ENCODE data around the gene KCNH3. TPM values are rescaled to one million over a fixed set of nuclear protein-coding genes. Genes with fewer than 3 reads are reported as not detected.
"Not testable (repeated sequence)": the region's sequence is repeated elsewhere in the genome, so short reads cannot be mapped to it uniquely, and the experiment has no call there.

The KCNH3 gene
- total RNA-seq, 1 experiment from 2014 or later: not detected

- no peak overlapping the region for H3K4me2 ChIP-seq (ENCODE audit: low read depth, low read length, poor library complexity, severe bottlenecking)
- no peak overlapping the region for H3K9ac ChIP-seq (ENCODE audit: low read length)
- H3K4me1 ChIP-seq (ENCODE audit: low read length): no peaks in the 10 kb centered on the region
- H3K27ac ChIP-seq (ENCODE audit: low read length): no peak overlapping the region
- no peak for DNase-seq
- no peak overlapping the region for H2AFZ ChIP-seq (ENCODE audit: low read length)
- H4K20me1 ChIP-seq (ENCODE audit: insufficient read depth, low read depth, low read length): no peaks in the 10 kb centered on the region
- no peaks in the 10 kb centered on the region; the same call in 1 of the 2 replicates for H3K9me3 ChIP-seq (ENCODE audit: low read length)
- no peaks in the 10 kb centered on the region for H3K27me3 ChIP-seq (ENCODE audit: low read length)
- H3K36me3 ChIP-seq (ENCODE audit: insufficient read depth, low read length): peaks cover 11% of the 10 kb centered on the region
- H3K4me3 ChIP-seq (ENCODE audit: low read length): no peak overlapping the region
- no peaks in the 10 kb centered on the region for H3K79me2 ChIP-seq (ENCODE audit: low read length)
- no peaks in the 10 kb centered on the region for H3K9me2 ChIP-seq (replicated peaks; ENCODE audit: insufficient read depth, low read length)
Observed at GRCh38 chr12:49587174-49587908, 48.5 kb downstream of the KCNH3 start.

- Histone ChIP-seq H3K4me1 (ENCODE audit: low read length) (peaks cover 1% of the 10 kb centered on the region), H2AFZ (ENCODE audit: low read length) (no peak overlapping the region), H3K4me2 (ENCODE audit: low read depth, low read length, poor library complexity, severe bottlenecking) (no peak overlapping the region), H3K9me2 (replicated peaks; ENCODE audit: insufficient read depth, low read length) (no peaks in the 10 kb centered on the region), H3K36me3 (ENCODE audit: insufficient read depth, low read length) (peaks cover 11% of the 10 kb centered on the region), H3K4me3 (ENCODE audit: low read length) (no peak overlapping the region), H4K20me1 (ENCODE audit: insufficient read depth, low read depth, low read length) (no peaks in the 10 kb centered on the region), H3K27ac (ENCODE audit: low read length) (no peak overlapping the region), H3K9ac (ENCODE audit: low read length) (no peak overlapping the region), H3K79me2 (ENCODE audit: low read length) (no peaks in the 10 kb centered on the region), H3K27me3 (ENCODE audit: low read length) (no peaks in the 10 kb centered on the region), H3K9me3 (ENCODE audit: low read length) (no peaks in the 10 kb centered on the region; the same call in 1 of the 2 replicates)
- no peak for DNase-seq
Observed at GRCh38 chr12:49588281-49588680, 49.5 kb downstream of the KCNH3 start.

- Histone ChIP-seq H3K79me2 (ENCODE audit: low read length) (no peaks in the 10 kb centered on the region), H3K36me3 (ENCODE audit: insufficient read depth, low read length) (peaks cover 11% of the 10 kb centered on the region), H3K4me2 (ENCODE audit: low read depth, low read length, poor library complexity, severe bottlenecking) (no peak overlapping the region), H3K9me2 (replicated peaks; ENCODE audit: insufficient read depth, low read length) (no peaks in the 10 kb centered on the region), H3K9ac (ENCODE audit: low read length) (no peak overlapping the region), H4K20me1 (ENCODE audit: insufficient read depth, low read depth, low read length) (no peaks in the 10 kb centered on the region), H3K9me3 (ENCODE audit: low read length) (no peaks in the 10 kb centered on the region; the same call in 1 of the 2 replicates), H3K27ac (ENCODE audit: low read length) (no peak overlapping the region), H2AFZ (ENCODE audit: low read length) (no peak overlapping the region), H3K4me1 (ENCODE audit: low read length) (peaks cover 8% of the 10 kb centered on the region), H3K27me3 (ENCODE audit: low read length) (no peaks in the 10 kb centered on the region), H3K4me3 (ENCODE audit: low read length) (no peak overlapping the region)
- DNase-seq: no peak
Observed at GRCh38 chr12:49588721-49589516, 50.1 kb downstream of the KCNH3 start.

GRCh38 chr12:49598527-49598926 lies 59.7 kb downstream of the KCNH3 start:
- H3K36me3 ChIP-seq (ENCODE audit: insufficient read depth, low read length): no peaks in the 10 kb centered on the region; the same call in 1 of the 2 replicates
- no peaks in the 10 kb centered on the region for H4K20me1 ChIP-seq (ENCODE audit: insufficient read depth, low read depth, low read length)
- no peak overlapping the region for H3K4me3 ChIP-seq (ENCODE audit: low read length)
- H3K4me1 ChIP-seq (ENCODE audit: low read length): peaks cover 37% of the 10 kb centered on the region
- H3K79me2 ChIP-seq (ENCODE audit: low read length): no peaks in the 10 kb centered on the region
- no peak for DNase-seq
- H3K4me2 ChIP-seq (ENCODE audit: low read depth, low read length, poor library complexity, severe bottlenecking): no peak overlapping the region
- H2AFZ ChIP-seq (ENCODE audit: low read length): no peak overlapping the region
- H3K27me3 ChIP-seq (ENCODE audit: low read length): no peaks in the 10 kb centered on the region
- H3K9me2 ChIP-seq (replicated peaks; ENCODE audit: insufficient read depth, low read length): no peaks in the 10 kb centered on the region
- no peak overlapping the region for H3K27ac ChIP-seq (ENCODE audit: low read length)
- no peak overlapping the region for H3K9ac ChIP-seq (ENCODE audit: low read length)
- no peaks in the 10 kb centered on the region for H3K9me3 ChIP-seq (ENCODE audit: low read length)

- Histone ChIP-seq H3K4me2 (ENCODE audit: low read depth, low read length, poor library complexity, severe bottlenecking) (no peak overlapping the region), H3K36me3 (ENCODE audit: insufficient read depth, low read length) (no peaks in the 10 kb centered on the region; the same call in 1 of the 2 replicates), H3K9me3 (ENCODE audit: low read length) (no peaks in the 10 kb centered on the region), H3K27ac (ENCODE audit: low read length) (no peak overlapping the region), H3K27me3 (ENCODE audit: low read length) (no peaks in the 10 kb centered on the region), H4K20me1 (ENCODE audit: insufficient read depth, low read depth, low read length) (no peaks in the 10 kb centered on the region; the same call in 1 of the 2 replicates), H3K79me2 (ENCODE audit: low read length) (no peaks in the 10 kb centered on the region), H3K9ac (ENCODE audit: low read length) (no peak overlapping the region), H2AFZ (ENCODE audit: low read length) (no peak overlapping the region), H3K4me1 (ENCODE audit: low read length) (peaks cover 30% of the 10 kb centered on the region), H3K9me2 (replicated peaks; ENCODE audit: insufficient read depth, low read length) (no peaks in the 10 kb centered on the region), H3K4me3 (ENCODE audit: low read length) (no peak overlapping the region)
- no peak for DNase-seq
Observed at GRCh38 chr12:49599961-49600360, 61.1 kb downstream of the KCNH3 start.

GRCh38 chr12:49603721-49604120 lies 64.9 kb downstream of the KCNH3 start:
- H3K27me3 ChIP-seq (ENCODE audit: low read length): no peaks in the 10 kb centered on the region
- H3K4me2 ChIP-seq (ENCODE audit: low read depth, low read length, poor library complexity, severe bottlenecking): no peak overlapping the region
- H3K9ac ChIP-seq (ENCODE audit: low read length): no peak overlapping the region
- no peaks in the 10 kb centered on the region for H3K9me3 ChIP-seq (ENCODE audit: low read length)
- H3K27ac ChIP-seq (ENCODE audit: low read length): no peak overlapping the region
- H3K4me3 ChIP-seq (ENCODE audit: low read length): no peak overlapping the region
- no peaks in the 10 kb centered on the region for H3K9me2 ChIP-seq (replicated peaks; ENCODE audit: insufficient read depth, low read length)
- no peaks in the 10 kb centered on the region for H3K36me3 ChIP-seq (ENCODE audit: insufficient read depth, low read length)
- no peak overlapping the region for H2AFZ ChIP-seq (ENCODE audit: low read length)
- DNase-seq: no peak
- H3K79me2 ChIP-seq (ENCODE audit: low read length): no peaks in the 10 kb centered on the region
- H4K20me1 ChIP-seq (ENCODE audit: insufficient read depth, low read depth, low read length): no peaks in the 10 kb centered on the region; the same call in 1 of the 2 replicates
- H3K4me1 ChIP-seq (ENCODE audit: low read length): peaks cover 11% of the 10 kb centered on the region

- Histone ChIP-seq H3K27me3 (ENCODE audit: low read length) (no peaks in the 10 kb centered on the region), H3K27ac (ENCODE audit: low read length) (no peak overlapping the region), H3K4me2 (ENCODE audit: low read depth, low read length, poor library complexity, severe bottlenecking) (no peak overlapping the region), H3K36me3 (ENCODE audit: insufficient read depth, low read length) (no peaks in the 10 kb centered on the region), H3K79me2 (ENCODE audit: low read length) (no peaks in the 10 kb centered on the region), H3K4me3 (ENCODE audit: low read length) (no peak overlapping the region), H2AFZ (ENCODE audit: low read length) (no peak overlapping the region), H3K9me2 (replicated peaks; ENCODE audit: insufficient read depth, low read length) (no peaks in the 10 kb centered on the region), H3K4me1 (ENCODE audit: low read length) (peaks cover 11% of the 10 kb centered on the region), H3K9me3 (ENCODE audit: low read length) (no peaks in the 10 kb centered on the region), H3K9ac (ENCODE audit: low read length) (no peak overlapping the region), H4K20me1 (ENCODE audit: insufficient read depth, low read depth, low read length) (no peaks in the 10 kb centered on the region; the same call in 1 of the 2 replicates)
- DNase-seq: no peak
Observed at GRCh38 chr12:49604856-49605255, 66.0 kb downstream of the KCNH3 start.

GRCh38 chr12:49605539-49605938 lies 66.7 kb downstream of the KCNH3 start, which contains the start of gene FAM186B:
FAM186B (minus strand) TSS chr12:49605639; CDS start chr12:49605477, 162 bp downstream.
- H3K9me3 ChIP-seq (ENCODE audit: low read length); H3K9me2 ChIP-seq (replicated peaks; ENCODE audit: insufficient read depth, low read length); H3K27me3 ChIP-seq (ENCODE audit: low read length); H3K4me2 ChIP-seq (ENCODE audit: low read depth, low read length, poor library complexity, severe bottlenecking); DNase-seq; H3K36me3 ChIP-seq (ENCODE audit: insufficient read depth, low read length); H3K9ac ChIP-seq (ENCODE audit: low read length); H3K27ac ChIP-seq (ENCODE audit: low read length); H3K79me2 ChIP-seq (ENCODE audit: low read length); H3K4me3 ChIP-seq (ENCODE audit: low read length); H4K20me1 ChIP-seq (ENCODE audit: insufficient read depth, low read depth, low read length); H2AFZ ChIP-seq (ENCODE audit: low read length): not testable (repeated sequence)
- peaks cover 11% of the 10 kb centered on the region for H3K4me1 ChIP-seq (ENCODE audit: low read length)
